GF-D8 (cell line): ENCODE data around the gene RGS8.

ENCODE experiments used
- DNase-seq: peaks from one replicate; lab custom pipeline; 2025; lab: John Stamatoyannopoulos, UW

RGS8 gene, protein sequence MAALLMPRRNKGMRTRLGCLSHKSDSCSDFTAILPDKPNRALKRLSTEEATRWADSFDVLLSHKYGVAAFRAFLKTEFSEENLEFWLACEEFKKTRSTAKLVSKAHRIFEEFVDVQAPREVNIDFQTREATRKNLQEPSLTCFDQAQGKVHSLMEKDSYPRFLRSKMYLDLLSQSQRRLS

DNA sequence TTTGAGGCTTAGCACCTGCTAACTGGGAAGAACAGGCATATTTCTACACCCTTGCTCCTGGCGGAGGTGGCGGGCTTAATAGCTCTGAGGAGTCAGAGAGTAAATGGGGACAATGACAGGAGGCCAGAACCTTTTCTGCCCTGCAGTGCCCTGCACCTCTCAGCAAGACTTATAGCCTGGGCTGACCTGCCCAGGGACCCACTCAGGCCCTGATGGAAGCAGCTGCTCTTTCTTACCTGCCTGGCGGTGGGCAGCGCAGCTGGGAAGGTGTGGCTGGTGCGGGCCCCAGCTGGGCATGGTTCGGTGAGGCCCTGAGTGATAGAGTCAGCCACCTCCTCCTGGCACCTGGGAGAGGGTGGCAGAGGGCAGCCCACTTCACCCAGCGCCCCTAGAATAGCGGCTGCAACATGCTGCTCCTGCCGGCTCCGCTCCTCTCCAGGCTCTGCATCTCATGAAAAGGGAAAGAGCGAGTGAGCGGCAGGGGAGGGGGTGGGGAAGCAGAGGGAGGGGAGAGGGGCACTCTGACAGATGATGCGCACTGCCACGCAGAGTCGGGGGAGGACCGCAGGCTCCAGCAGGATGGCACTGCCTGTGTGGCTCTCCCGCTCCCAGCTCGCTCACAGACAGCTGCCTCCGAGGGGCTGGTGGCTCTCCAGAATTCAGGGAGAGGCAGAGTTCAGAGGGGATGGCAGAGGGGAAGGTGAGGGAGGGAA lies at the start of gene RGS8:
RGS8 (minus strand) TSS at position 472 of the 713 bp plus-strand sequence. CDS start 14,938 bp downstream, outside the sequence.
- DNase-seq: no peak

DNA sequence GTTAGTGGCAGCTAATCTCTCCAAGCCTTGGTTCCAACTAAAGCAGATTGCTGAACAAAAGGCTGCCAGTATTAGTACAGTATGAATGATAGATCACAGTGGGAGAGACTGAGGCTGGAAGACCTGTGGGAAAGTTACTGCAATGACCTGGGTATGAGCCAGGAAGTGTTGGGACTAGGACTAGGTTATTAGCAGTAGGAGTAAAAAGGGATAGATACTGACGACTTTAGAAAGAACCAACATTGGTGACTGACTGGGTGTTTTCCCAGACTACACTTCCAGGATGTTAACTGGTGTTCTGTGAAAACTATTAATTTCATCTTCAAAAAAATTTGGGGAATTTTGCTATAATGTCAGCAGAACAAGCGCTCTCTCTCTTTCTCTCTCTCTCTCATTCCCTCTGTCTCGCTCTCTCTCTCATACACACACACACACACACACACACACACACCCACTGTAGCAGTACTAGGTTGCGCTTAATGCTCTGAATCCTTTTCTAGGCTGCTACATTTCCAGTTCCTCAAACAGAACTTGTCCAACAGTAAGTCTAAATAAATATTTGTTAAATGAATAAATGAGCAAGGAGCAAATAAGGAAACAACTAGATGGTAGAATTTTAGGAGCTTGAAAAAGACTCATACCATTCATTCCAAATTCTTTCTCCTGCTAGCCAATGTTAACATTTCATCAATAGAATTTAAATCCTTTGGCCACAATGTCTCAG lies 47.6 kb upstream of the RGS8 start:
- DNase-seq: no peak

DNA sequence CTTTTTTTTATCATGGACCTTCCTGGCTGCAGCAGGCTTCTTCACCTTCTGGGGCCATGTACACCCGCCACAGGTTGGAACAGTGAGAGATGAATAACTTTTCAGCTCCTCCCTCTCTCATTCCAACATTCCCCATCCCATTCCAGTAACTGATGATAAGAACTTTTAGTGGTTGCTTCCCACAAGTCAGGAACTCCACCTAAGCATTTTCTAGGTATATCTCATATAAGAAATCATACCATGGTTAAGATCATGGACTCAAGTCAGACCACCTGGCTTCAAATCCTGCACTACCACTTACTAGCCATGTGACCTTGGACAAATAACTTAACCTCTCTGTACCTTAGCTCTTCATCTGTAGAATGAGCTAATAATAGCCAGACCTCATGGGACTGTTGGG lies 42.5 kb upstream of the RGS8 start:
- DNase-seq: no peak

DNA sequence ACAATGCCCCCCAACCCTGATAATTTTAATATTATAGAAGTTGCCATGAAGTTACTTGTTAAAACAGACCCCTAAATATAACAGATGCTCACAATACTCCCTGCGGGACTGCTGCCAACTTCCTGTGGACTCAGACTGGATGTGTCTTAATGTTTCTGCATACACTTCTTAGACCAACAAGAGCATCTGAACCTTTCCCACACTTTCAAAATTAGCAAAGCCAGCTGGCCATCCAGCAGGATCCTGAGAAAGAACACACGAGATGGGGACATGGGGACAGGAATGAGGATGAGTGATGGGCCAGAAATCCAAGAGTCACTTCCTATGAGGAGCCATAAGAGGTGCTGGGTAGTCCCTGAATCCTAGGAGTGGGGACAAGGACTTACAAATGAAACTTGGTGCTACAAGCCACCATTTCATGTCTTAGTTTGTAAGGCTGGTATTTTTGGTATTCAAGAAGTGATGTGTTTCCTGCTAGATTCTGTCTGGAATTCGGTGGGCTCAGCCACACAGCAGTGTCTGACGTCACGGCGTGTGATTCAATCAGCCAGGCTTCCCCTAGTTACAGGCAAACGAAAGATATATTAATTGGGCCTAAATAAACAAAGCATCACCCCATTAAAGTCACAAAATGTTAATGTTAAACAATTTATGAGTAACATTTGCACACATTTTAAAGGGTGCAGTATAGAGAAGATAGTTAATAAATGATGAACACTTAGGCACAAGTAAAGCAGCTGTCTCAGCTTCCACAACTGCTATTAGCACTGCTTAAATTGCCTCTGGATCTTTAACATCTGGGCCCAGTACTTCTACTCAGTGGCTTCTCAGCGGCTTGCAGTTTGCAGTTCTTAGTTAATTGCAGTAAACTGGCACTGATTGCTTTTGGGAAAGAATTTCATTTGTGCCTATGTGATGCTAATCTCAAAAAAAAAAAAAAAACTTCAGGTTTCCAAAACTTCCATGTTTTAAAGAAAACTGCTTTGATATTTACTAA lies 41.2 kb upstream of the RGS8 start:
- no peak for DNase-seq

DNA sequence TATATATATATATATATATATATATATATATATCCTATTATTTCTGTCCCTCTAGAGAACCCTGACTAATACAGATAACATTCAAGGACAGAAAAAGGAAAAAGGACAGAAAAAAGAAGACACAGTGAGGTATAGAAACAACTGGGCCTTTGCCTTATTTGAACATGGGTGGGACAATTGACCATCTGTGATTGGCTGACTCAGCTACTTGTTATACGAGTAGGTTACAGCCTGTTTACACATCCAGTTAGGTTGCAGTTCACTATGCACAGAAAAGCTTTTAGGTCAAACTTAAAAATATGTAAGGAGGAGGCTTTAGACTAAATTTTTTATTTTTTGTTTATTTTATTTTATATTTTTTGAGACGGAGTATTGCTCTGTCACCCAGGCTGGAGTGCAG lies 39.8 kb upstream of the RGS8 start:
- no peak for DNase-seq

DNA sequence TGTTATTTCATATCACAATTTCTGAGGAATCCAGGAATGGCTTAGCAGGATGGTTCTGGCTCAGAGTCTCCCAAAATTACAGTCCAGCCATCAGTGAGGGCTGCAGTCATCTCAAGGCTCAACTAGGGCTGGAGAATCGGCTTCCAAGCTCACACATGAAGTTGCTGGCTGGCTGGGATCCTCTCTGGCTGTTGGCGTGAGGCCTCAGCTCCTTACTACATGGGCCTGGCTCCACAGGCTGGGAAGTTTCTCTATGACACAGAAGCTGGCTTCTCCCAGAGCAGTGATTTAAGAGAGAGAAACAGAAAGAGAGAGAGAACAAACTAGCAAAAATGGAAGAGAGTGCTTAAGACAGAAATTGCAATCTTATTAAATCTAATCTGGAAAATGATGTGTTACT lies 38.8 kb upstream of the RGS8 start:
- no peak for DNase-seq

DNA sequence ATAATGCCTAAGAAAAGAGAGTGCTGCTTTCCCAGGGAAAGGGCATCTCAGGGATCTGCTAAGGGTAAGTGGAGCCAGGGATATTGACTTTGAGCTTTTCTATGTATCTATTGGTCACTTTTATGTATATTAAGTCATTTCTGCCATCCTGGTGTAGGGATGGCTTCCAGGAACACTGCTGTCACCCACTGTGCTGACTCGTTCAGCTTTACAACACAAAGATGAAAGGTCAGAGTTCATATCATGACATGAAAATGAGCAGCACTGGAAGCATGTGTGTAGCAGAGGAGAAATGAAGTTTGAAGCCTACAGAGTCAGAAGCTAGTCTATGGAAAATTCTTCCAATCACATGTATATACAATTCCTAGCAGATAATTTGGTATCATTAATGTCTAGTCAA lies 37.1 kb upstream of the RGS8 start:
- no peak for DNase-seq

DNA sequence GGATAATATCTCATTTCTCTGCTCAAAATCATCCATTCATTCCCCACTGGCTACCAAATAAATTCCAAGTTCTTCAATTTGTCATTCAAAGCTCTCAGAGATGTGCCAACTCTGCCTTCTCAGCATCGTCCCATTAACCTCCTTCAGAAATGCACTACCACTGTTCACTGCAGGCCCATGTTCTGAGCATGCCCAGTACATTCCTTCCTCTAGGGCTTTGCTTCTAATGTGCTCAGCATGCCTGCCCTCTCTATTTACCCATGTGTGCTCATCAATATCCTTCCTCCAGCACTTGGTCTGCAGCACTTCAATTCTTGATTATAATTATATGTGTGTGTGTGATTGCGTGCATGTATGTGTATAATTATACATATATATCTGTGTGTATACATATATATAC lies 36.1 kb upstream of the RGS8 start:
- DNase-seq: no peak

DNA sequence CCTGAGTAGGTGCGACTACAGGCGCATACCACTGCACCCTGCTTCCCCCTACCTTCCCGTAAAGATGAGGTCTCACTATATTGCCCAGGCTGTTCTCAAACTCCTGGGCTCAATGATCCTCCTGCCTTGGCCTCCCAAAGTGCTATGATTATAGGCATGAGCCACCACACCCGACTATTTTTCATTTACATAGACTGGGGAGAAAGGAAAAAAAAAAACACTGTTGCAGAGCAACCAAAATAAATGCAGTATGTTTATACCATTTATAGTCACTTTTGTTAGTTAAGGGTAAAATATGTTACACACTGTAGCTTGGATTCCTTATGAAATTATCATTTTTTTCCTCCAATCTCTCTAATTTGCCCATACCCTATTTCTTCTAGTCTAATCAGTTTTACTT lies 35.2 kb upstream of the RGS8 start:
- DNase-seq: no peak

DNA sequence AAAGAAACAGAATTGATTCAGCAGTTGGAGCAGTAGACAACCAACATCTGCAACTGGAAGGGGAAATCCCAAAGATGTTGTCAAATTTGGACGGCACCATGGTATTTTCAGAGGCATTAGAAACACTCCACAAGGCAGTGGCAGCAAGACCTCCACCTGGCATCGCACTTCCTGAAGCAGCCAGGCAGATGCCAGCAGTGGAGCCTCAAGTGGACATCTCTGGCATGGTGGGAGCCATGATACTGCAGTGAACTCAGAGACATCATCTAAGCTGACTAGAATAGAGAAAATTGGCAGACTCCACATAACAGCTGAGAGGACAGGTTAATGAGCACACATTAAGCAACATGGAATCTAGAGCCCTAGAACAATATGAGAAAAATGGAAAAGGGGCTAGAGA lies 33.9 kb upstream of the RGS8 start:
- no peak for DNase-seq

DNA sequence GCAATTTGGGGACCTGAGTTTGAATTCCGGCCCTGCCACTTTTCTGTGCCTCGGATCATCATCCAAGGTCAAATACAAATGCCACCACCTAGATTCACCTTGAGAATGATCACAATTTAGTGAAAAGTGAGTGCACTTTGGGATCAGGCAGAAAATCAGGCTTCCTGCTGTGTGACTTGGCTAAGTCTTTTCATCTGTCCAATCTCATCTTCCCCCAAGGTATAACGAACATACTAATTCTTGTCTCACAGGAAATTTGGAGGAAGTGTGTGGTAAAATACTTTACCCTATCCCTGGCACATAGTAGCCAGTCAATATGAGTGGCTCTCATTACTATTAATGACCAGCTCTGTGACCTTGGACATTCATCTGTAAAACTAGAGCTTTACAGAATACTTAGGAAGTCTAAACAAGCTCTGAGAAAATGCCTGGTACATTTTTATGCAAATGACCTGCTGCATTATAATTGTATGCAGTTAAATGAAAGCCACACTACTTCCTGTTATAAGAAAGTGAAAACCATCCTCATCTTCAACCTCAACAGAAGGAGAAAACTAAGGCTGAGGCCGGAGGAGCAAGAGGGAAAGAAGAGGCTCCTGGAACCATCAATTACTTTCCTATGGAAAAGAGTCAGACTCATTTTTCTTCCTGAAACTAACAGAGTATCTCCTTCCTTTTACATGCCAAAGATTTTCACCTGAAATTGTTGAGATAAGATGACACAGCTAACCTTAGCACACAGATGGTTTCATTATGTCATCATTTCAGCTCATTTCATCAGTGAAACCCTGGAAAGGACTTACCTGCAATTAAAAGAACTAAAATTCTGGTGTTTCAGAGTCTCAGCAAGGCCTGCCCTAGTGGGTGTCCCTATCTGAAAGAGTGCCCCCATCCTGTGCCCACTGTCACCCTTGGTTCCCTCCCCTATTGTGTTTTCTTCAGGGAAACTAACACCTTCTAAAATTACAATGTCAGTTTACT lies 32.6 kb upstream of the RGS8 start:
- no peak for DNase-seq

DNA sequence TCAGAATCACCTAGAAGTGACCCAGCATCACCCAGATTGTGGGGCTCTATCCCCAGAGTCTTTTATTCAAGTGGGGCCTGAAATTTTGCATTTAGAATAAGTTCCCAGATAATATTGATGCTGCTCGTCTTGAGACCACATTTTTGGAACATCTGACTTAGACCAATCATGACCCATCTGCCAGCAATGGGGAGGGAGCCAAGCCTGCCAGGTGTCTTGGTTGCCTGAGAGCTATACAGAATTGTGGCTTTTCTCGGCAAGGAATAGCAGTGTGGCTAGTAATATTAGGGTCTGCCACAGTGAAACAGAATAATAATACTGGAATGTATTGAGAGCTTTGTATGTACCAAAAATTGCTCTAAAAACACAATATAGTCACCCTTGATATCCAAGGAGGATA lies 31.1 kb upstream of the RGS8 start:
- no peak for DNase-seq

DNA sequence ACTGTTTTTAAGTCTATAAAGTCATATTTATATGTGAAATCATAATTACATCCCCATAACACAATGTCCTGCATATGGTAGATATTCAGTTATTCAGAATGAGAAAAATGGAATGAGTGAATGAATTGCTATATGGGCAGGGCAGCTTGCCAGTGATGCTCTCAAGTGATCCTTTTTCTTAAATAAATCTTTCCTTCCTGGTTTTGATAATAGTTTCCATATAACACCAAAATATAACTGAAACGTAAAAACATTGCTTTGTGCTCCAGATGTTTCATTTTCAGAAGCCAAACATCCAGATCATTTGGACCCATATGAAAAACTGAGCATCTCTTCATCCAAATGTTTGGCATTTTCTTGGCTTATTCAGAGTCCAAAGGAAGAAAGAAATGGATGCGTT lies 30.2 kb upstream of the RGS8 start:
- DNase-seq: no peak

DNA sequence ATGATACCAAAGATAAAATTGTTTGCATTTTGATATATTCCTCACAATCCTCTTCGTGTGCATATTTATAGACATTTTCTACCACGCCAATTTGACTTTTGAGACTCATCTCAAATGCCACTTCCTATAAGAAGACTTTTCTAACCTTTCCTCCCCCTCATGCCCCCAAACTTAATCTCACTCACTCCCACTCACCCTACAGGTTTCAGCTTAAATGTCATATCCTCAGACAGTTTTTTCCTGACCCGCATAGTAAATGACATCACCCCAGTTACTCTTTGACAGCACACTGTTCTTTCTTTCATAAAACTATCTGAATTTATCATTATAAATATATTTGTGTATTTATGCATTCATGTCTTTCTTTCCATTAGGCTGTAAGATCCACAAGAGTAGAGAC lies 29.6 kb upstream of the RGS8 start:
- DNase-seq: no peak

DNA sequence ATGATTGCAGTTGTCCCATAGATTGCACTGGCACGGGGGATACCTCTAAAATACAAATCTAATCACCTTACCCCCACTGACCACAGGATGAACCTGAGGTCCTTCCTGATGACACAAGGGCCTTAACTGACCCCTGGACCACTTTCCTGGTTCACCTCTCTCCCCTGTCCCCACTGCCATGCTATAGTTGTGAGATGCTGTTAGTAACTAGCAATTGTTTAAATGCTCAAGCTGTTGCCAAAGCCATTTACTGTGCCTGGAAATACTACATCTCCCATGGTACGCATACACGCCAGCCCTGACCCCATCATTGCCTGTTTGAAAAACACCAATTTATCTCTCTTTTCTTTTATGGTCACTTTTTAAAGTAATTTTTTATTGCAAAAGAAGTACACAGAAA lies 29.1 kb upstream of the RGS8 start:
- DNase-seq: no peak

DNA sequence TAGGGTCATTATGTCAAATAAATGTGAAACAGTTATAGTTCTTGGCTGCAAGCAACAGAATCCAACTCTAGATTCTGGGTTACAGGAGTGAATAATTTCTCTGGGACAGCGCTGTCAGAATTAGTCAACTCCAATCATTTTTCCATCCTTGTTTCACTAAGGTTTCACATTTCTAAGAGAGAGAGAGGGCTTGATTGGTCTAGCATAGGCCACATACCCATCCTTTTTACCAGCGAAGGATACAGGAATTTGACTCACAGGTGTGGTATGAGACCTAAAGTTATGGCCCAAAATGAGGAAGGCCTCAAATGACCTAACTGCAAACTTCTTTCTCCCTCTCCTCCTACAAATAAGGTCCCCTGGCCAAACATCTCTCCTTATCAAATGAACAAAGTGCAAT lies 25.5 kb upstream of the RGS8 start:
- DNase-seq: no peak

DNA sequence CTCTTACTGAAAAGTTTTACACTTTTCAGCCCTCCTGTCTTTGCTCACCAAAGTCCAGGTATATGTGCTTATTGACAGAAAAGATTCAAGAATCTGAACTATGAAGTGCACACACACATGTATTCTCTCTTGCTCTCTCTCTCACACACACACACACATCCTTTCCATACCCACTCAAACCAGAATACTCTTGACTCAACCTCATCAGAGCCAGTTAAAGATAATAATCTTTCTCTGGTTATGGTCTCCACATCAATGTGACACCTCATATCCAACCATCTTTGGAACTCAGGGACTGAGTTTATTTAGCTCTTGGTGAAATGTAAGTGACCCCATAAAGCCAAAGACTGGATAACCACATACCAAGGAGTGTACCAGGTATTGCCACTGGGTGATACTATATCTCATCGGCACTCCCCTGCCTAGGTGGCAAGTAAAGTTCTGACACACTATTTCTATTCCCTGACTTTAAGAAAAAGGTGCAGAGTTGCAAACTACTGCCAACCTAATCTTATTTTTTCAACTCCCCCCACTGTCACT lies 24.9 kb upstream of the RGS8 start:
- no peak for DNase-seq

DNA sequence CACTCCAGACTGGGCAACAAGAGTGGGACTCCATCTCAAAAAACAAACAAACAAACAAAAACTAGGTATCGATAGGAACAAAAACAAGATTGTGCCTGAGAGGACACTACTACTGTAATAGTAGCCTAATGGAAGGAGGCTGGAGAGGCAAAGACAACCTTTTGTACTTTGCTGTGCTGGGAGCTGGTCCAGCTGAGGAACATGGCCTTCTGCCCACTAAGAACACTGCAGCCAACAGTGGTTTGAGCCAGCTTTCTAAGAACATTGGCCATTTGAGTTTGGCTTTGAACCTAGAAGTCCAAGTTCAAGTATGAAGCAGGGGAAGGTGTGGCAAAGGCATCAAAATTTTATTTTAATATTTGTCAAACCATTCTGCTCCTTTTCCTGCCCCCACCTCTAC lies 22.7 kb upstream of the RGS8 start:
- DNase-seq: no peak

DNA sequence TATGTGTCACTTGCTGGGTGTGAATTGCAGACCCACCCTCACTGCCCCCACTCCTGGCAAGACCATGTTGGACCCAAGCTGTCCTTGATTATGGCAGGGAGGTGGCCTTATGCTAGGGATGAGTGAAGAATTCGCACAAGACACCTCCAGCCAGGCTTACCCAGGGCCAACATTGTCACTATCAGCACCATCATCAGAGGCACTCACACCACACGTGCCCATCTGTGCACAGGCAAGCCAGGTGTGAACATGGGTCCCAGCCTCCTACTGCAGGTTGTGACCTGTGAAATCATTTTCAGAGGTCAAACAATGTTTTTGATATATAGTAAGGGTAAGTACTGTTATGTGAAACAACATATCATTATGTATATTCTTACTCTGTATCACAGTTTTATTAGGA lies 20.3 kb upstream of the RGS8 start:
- DNase-seq: no peak

DNA sequence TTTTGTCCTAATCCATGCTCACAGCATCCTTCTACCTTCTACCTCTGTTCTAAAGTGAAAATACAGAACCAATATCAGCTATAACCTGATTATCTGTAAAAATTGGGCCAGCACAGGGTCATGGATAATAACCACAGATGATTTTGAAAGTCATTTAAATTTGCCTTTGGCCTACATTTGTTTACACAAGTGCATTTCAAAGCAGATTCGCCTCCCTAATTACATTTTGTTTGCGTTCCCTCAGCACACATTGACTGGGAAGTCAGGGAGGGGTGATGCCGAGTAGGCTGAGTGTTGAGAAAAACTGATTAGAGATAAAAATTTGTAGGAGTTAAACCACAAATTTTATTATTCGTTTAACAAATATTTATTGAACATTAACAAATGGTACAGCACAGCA lies 19.2 kb upstream of the RGS8 start:
- no peak for DNase-seq
